ENCODE measurements around the gene KNDC1.
"Not testable (repeated sequence)": the region's sequence is repeated elsewhere in the genome, so short reads cannot be mapped to it uniquely, and the experiment has no call there.

The KNDC1 gene

GRCh38 chr10:133163889-133164815 lies 4.1 kb downstream of the KNDC1 start:
- DNase-seq = peak; percentile 23

- no peak for DNase-seq
Observed at GRCh38 chr10:133164816-133165555, 5.0 kb downstream of the KNDC1 start.

- DNase-seq = no peak
Observed at GRCh38 chr10:133165556-133166503, 5.8 kb downstream of the KNDC1 start.

GRCh38 chr10:133166504-133166827 lies 6.4 kb downstream of the KNDC1 start:
- DNase-seq = no peak

GRCh38 chr10:133166828-133167692 lies 7.0 kb downstream of the KNDC1 start:
- DNase-seq = no peak

GRCh38 chr10:133167693-133168616 lies 7.9 kb downstream of the KNDC1 start:
- DNase-seq = no peak

GRCh38 chr10:133168617-133169031 lies 8.6 kb downstream of the KNDC1 start:
- DNase-seq = no peak

- no peak for DNase-seq
Observed at GRCh38 chr10:133169173-133169947, 9.3 kb downstream of the KNDC1 start.

GRCh38 chr10:133170092-133170491 lies 10.1 kb downstream of the KNDC1 start:
- DNase-seq = no peak

- DNase-seq = no peak
Observed at GRCh38 chr10:133173860-133174640, 14.0 kb downstream of the KNDC1 start.

GRCh38 chr10:133174689-133175263 lies 14.8 kb downstream of the KNDC1 start:
- no peak for DNase-seq

GRCh38 chr10:133175624-133176023 lies 15.6 kb downstream of the KNDC1 start:
- not testable (repeated sequence) for DNase-seq

GRCh38 chr10:133176546-133176945 lies 16.5 kb downstream of the KNDC1 start:
- DNase-seq = no peak

GRCh38 chr10:133177380-133178157 lies 17.6 kb downstream of the KNDC1 start:
- DNase-seq = no peak

GRCh38 chr10:133178357-133179127 lies 18.5 kb downstream of the KNDC1 start:
- DNase-seq = no peak

GRCh38 chr10:133179128-133179520 lies 19.1 kb downstream of the KNDC1 start:
- no peak for DNase-seq

GRCh38 chr10:133179651-133180050 lies 19.6 kb downstream of the KNDC1 start:
- DNase-seq = no peak

Measured in NCI-H69 (cell line).